Common myeloid progenitor, CD34-positive (primary cell): ENCODE measurements around the gene NVL.

ENCODE experiments used
- CTCF ChIA-PET: fragments of 350-600 bp; sonication (Branson Sonifier 250); formaldehyde crosslinking; loops from one replicate; lab custom pipeline; 2021; ENCODE audit warnings: antibody characterized with exemption; lab: Charles Lee
- POLR2A ChIA-PET: fragments of 350-600 bp; sonication (Branson Sonifier 250); formaldehyde crosslinking; loops from one replicate; lab custom pipeline; 2021; ENCODE audit warnings: antibody characterized with exemption; lab: Charles Lee
- DNase-seq, 3 donors: peaks; one replicate each; pipeline versions ENCODE4 v3.0.0 to v3.0.0-alpha.2; 2013
- H3K27ac ChIP-seq, 2 experiments: 1 replicate in 1 of 2; 2 replicates in 1 of 2; pipeline ENCODE4 v1.7.0; 2013; ENCODE audit warnings: inconsistent platforms in 2 of 2, low read length in 2 of 2, mild to moderate bottlenecking in 2 of 2, low read depth in 1 of 2, moderate library complexity in 1 of 2; ENCODE audit not compliant: severe bottlenecking in 2 of 2, insufficient read depth in 1 of 2, poor library complexity in 1 of 2
- H3K27me3 ChIP-seq, 5 experiments: replicated peaks in 2 of 5; 1 replicate in 3 of 5; 2 replicates in 2 of 5; pipeline versions ENCODE4 v1.6.1 to v1.7.0; 2013; ENCODE audit warnings: low read length in 4 of 5, mild to moderate bottlenecking in 2 of 5, moderate library complexity in 2 of 5, inconsistent platforms in 1 of 5; ENCODE audit not compliant: insufficient read depth in 5 of 5, control insufficient read depth in 4 of 5
- H3K36me3 ChIP-seq, 4 experiments: 1 replicate in 2 of 4; 2 replicates in 2 of 4; pipeline versions ENCODE4 v1.6.1 to v1.7.0; 2013; ENCODE audit warnings: low read length in 3 of 4, control low read depth in 1 of 4, mild to moderate bottlenecking in 1 of 4; ENCODE audit not compliant: control insufficient read depth in 4 of 4, insufficient read depth in 4 of 4
- H3K4me1 ChIP-seq, 4 experiments: 1 replicate in 3 of 4; 2 replicates in 1 of 4; pipeline versions ENCODE4 v1.6.1 to v1.7.1; 2013; ENCODE audit warnings: low read length in 3 of 4, mild to moderate bottlenecking in 3 of 4, control low read depth in 1 of 4, inconsistent platforms in 1 of 4, moderate library complexity in 1 of 4; ENCODE audit not compliant: control insufficient read depth in 4 of 4, insufficient read depth in 4 of 4; ENCODE audit errors: control extremely low read depth in 1 of 4
- H3K4me3 ChIP-seq, 7 experiments: 1 replicate in 4 of 7; 2 replicates in 3 of 7; pipeline versions ENCODE4 v1.5.1 to v1.7.0; 2013; ENCODE audit warnings: mild to moderate bottlenecking in 7 of 7, low read length in 6 of 7, moderate library complexity in 6 of 7, inconsistent platforms in 2 of 7, low read depth in 2 of 7, control low read depth in 1 of 7; ENCODE audit not compliant: insufficient read depth in 4 of 7, control insufficient read depth in 1 of 7; ENCODE audit errors: extremely low read depth in 1 of 7
- H3K9me3 ChIP-seq, 5 experiments: 1 replicate in 4 of 5; 2 replicates in 1 of 5; pipeline versions ENCODE4 v1.6.1 to v1.7.1; 2013; ENCODE audit warnings: low read length in 4 of 5, mild to moderate bottlenecking in 2 of 5, inconsistent platforms in 1 of 5, low read depth in 1 of 5, moderate library complexity in 1 of 5; ENCODE audit not compliant: control insufficient read depth in 4 of 5, insufficient read depth in 2 of 5; ENCODE audit errors: control extremely low read depth in 1 of 5
- WGBS: methylation state at CpG from one replicate; pipeline ENCODE4 v1.1.5; 2013; ENCODE audit not compliant: insufficient coverage; 5-methylcytosine and 5-hydroxymethylcytosine counted together

NVL gene

DNA sequence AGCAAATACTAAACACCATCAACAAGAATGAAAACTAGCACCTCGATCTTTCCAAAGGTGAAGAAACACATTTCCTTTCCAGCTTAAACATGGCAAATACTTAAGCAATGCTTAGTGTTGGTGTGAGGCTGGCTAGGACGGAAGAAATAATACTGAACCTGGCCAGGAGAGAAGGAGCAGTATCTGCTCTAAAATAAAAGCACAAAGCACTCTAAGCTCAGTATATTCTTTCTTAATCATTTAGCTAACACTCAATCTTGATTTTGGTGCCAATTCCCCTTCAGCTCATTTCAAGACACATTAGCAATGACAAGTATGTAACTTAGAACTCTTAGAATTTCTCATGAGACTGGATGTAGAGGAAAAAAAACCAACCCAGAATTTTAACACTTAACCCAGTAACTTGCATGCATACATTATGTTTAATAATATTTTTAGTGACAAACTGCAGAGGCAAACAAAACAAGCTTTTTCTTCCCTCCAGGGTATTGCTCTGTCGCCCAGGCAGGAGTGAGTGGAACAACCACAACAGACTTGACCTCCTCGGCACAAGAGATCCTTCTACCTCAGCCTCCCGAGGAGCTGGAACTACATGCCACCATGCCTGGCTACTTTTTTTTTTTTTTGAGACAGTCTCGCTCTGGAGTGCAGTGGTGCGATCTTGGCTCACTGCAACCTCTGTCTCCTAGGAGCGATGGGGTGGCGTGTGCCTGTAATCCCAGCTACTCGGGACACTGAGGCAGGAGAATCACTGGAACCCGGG, 92.7 kb downstream of the NVL start:
- peaks cover 14 to 34% (median 21%) of the 10 kb centered on the region in 4 experiments for H3K36me3 ChIP-seq
- POLR2A ChIA-PET, result no interaction called here
- no peaks in the 10 kb centered on the region for H3K9me3 ChIP-seq
- CTCF ChIA-PET, result interaction anchor here (1.3 kb wide), 1 partner anchor 15 kb away, joined by 3 read pairs; no protein-coding TSS in a partner anchor
- no peak overlapping the region for H3K4me3 ChIP-seq
- no peaks in the 10 kb centered on the region for H3K4me1 ChIP-seq
- H3K27me3 ChIP-seq, result no peaks in the 10 kb centered on the region
- no peak for DNase-seq
- no peak overlapping the region for H3K27ac ChIP-seq
- WGBS, result 96% methylated on average over 3 of the region's 11 CpGs

DNA sequence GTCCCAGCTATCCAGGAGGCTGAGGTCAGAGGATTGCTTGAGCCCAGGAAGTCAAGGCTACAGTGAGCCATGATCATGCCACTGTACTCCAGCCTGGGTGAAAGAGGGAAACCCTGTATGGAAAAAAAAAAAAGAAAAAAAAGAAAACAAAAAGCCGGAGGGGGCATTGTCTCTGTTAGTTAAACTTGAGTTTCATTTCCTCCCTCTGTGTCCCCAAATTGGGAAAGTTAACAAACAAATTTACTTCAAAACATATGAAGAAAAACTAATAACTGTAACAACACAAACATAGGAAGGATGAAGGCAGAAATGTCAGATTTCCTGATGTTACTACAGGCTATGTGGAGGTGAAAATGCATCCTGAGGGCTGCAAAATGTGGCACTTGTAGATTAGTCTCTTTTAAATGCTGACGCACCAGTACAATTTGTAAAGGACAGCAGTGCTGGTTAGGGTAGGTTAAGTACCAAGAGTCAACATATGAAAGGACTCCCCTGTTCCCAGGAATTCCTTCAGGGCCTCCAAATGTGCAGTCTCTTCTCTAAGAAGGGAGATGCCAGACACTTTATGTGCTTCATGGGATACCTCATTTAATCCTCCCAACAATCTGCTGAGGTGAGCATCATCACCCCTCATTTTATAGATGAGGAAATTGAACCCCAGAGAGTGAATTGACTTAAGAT, 94.0 kb downstream of the NVL start:
- no peak for DNase-seq
- H3K27ac ChIP-seq, result no peak overlapping the region
- ChIA-PET CTCF (interaction anchor here (0.6 kb wide), 1 partner anchor 270 kb away, joined by 3 read pairs; no protein-coding TSS in a partner anchor), POLR2A (no interaction called here)
- no peaks in the 10 kb centered on the region for H3K4me1 ChIP-seq
- H3K4me3 ChIP-seq, result no peak overlapping the region
- 100% methylated on average over 1 of the region's 2 CpGs for WGBS
- H3K27me3 ChIP-seq, result no peaks in the 10 kb centered on the region
- peaks cover 11 to 40% (median 24%) of the 10 kb centered on the region in 4 experiments for H3K36me3 ChIP-seq
- no peaks in the 10 kb centered on the region for H3K9me3 ChIP-seq

GRCh38 chr1:224234017-224234416, 96.0 kb downstream of the NVL start:
- Histone ChIP-seq H3K27me3 (no peaks in the 10 kb centered on the region), H3K9me3 (no peaks in the 10 kb centered on the region), H3K36me3 (peaks cover 12 to 47% (median 26%) of the 10 kb centered on the region in 4 experiments), H3K27ac (no peak overlapping the region), H3K4me3 (no peak overlapping the region), H3K4me1 (no peaks in the 10 kb centered on the region)
- ChIA-PET POLR2A (interaction anchor here (0.7 kb wide), 1 partner anchor 50 kb away, joined by 4 read pairs; no protein-coding TSS in a partner anchor), CTCF (interaction anchor here (1.0 kb wide), 1 partner anchor 10 kb away, joined by 3 read pairs; no protein-coding TSS in a partner anchor)
- DNase-seq, result no peak

- ChIA-PET POLR2A (no interaction called here), CTCF (no interaction called here)
- no peak for DNase-seq
- Histone ChIP-seq H3K9me3 (no peaks in the 10 kb centered on the region), H3K27me3 (no peaks in the 10 kb centered on the region), H3K36me3 (peaks cover 4 to 35% (median 24%) of the 10 kb centered on the region in 4 experiments), H3K27ac (no peak overlapping the region), H3K4me1 (no peaks in the 10 kb centered on the region), H3K4me3 (no peak overlapping the region)
- 94% methylated on average over 3 of the region's 6 CpGs for WGBS
These were observed 103.0 kb downstream of the NVL start for GRCh38 chr1:224226849-224227502.

DNA sequence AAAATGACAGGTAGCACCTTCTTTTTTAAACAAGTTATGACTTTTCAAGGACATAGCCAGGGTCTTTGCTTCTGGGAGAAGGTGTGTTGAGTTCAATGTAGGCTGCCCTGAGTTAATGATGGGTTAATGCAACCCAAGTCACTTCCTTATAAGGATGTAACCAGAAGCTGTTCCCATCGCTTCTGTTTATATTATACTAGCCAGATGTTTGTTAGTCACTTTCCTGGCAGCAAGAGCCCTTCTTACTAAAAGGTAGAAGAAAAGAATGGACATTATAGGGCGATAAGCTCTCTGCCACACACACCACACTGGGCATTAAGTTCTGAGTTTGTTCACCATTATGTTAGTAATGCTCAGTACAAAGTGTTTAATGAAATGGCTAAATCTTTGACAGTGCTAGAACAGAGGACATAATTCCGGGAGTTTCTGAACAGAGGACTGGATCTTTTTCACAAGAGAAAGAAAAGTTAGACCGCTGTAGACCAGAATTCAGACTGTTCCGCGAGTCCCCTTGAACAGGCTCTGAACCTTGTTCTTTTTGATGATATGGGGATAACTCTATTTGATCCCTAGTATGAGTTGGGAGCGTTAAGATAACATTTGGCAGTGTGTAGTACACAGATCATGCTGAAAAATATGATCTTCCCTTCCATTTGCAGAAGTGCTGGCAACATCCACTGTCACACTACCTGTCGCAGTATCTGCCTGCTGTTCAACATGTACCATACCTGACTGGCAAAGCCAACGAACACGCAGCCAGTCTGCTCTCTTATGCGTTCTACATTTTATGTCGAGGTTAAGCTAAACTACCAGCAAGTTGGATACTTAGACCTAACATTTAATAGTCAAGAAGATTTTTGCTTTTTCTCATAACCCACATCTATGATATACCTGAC, 105.9 kb downstream of the NVL start:
- Histone ChIP-seq H3K4me1 (no peaks in the 10 kb centered on the region), H3K9me3 (no peaks in the 10 kb centered on the region), H3K36me3 (peaks cover 4 to 23% (median 12%) of the 10 kb centered on the region in 4 experiments), H3K27ac (no peak overlapping the region), H3K27me3 (no peaks in the 10 kb centered on the region), H3K4me3 (no peak overlapping the region)
- ChIA-PET POLR2A (no interaction called here), CTCF (interaction anchor here (1.0 to 1.4 kb wide), 2 partner anchors 10 to 25 kb away, joined by 3 read pairs; no protein-coding TSS in a partner anchor)
- no peak for DNase-seq
- WGBS, result 98% methylated on average over 8 of the region's 12 CpGs

GRCh38 chr1:224219612-224220059, 110.3 kb downstream of the NVL start:
- no peak overlapping the region for H3K27ac ChIP-seq
- no peaks in the 10 kb centered on the region for H3K27me3 ChIP-seq
- DNase-seq, result no peak
- WGBS, result 96% methylated on average over 5 of the region's 7 CpGs
- H3K4me3 ChIP-seq, result no peak overlapping the region
- CTCF ChIA-PET, result no interaction called here
- H3K4me1 ChIP-seq, result peaks cover 0 to 8% (median 5%) of the 10 kb centered on the region in 4 experiments
- POLR2A ChIA-PET, result no interaction called here
- no peaks in the 10 kb centered on the region for H3K9me3 ChIP-seq
- no peaks in the 10 kb centered on the region for H3K36me3 ChIP-seq
